ENCODE results near the gene IFNE.

- TF ChIP-seq CTCF (IDR thresholded peaks at IDR 0.05) (no peak), POLR2A (IDR thresholded peaks at IDR 0.05) (no peak)
Measured at GRCh38 chr9:21443849-21444625, 38.1 kb downstream of the IFNE start.

Measured in uterus (tissue), 2 donors.